Gastroesophageal sphincter (tissue), 4 donors: ENCODE measurements around the gene PTPRF. TPM values are rescaled to one million over a fixed set of nuclear protein-coding genes. Genes with fewer than 3 reads are reported as not detected.

Experiments used
- ATAC-seq: fragments of 150-250 bp; one replicate; pipeline ENCODE4 v1.9.1; 2016; ENCODE audit warnings: mild to moderate bottlenecking, moderate library complexity
- H3K27ac ChIP-seq, 4 donors: fragments of 200-600 bp; sonication (generic) in 3 of 4; 1 replicate in 3 of 4; 2 replicates in 1 of 4; pipeline ENCODE4 v1.5.1; 2016 to 2019
- H3K27me3 ChIP-seq: fragments of 200-600 bp; sonication (generic); one replicate; pipeline ENCODE4 v1.5.1; 2019
- H3K36me3 ChIP-seq, 2 donors: fragments of 200-600 bp; sonication (generic); one replicate each; pipeline ENCODE4 v1.5.1; 2019; ENCODE audit warnings: control low read depth in 1 of 2
- H3K4me1 ChIP-seq, 3 donors: fragments of 200-600 bp; sonication (generic); 1 replicate in 2 of 3; 2 replicates in 1 of 3; pipeline ENCODE4 v1.5.1; 2016 to 2019; ENCODE audit warnings: control low read depth in 2 of 3
- H3K4me3 ChIP-seq, 2 donors: fragments of 200-600 bp; sonication (generic); one replicate each; pipeline ENCODE4 v1.5.1; 2019; ENCODE audit warnings: mild to moderate bottlenecking in 1 of 2, moderate library complexity in 1 of 2
- H3K9me3 ChIP-seq, 3 donors: fragments of 200-600 bp; sonication (generic); one replicate each; pipeline ENCODE4 v1.5.1; 2017 to 2019; ENCODE audit warnings: control low read depth in 2 of 3
- EP300 ChIP-seq: sonication (generic); formaldehyde crosslinking; IDR thresholded peaks from one replicate; pipeline ENCODE4 v1.6.1; 2017; ENCODE audit warnings: antibody characterized with exemption, mild to moderate bottlenecking
- POLR2A ChIP-seq, 2 donors: fragments of 450-650 bp; IDR thresholded peaks; one replicate each; pipeline ENCODE4 v1.6.1; 2017; ENCODE audit warnings: antibody characterized with exemption in 2 of 2, mild to moderate bottlenecking in 2 of 2, moderate library complexity in 1 of 2
- POLR2AphosphoS5 ChIP-seq: sonication (generic); formaldehyde crosslinking; IDR thresholded peaks from one replicate; pipeline ENCODE4 v1.6.1; 2017; ENCODE audit warnings: antibody characterized with exemption
- WGBS, 2 donors: methylation state at CpG; one replicate each; pipeline ENCODE4 v1.1.5; 2018; ENCODE audit warnings: low coverage in 1 of 2; 5-methylcytosine and 5-hydroxymethylcytosine counted together
- total RNA-seq, 4 donors: library from RNA; depleted of rRNA; stranded (reverse); fragments of >200 nt; gene quantifications; one replicate each; pipeline ENCODE4 v1.1.0, GENCODE V29; 2016
- TF ChIP-seq, protein P1 (sequence below), 4 experiments: fragments of 200-600 bp in 2 of 4; fragments of 450-650 bp in 2 of 4; sonication (generic) in 1 of 4; IDR thresholded peaks; one replicate each; pipeline ENCODE4 v1.5.1; 2017 to 2019; ENCODE audit warnings: antibody characterized with exemption in 4 of 4, mild to moderate bottlenecking in 2 of 4, moderate library complexity in 2 of 4

The PTPRF gene
- total RNA-seq, 4 donors from 2014 or later: 55.8 to 80.4 (median 60.8) TPM

DNA sequence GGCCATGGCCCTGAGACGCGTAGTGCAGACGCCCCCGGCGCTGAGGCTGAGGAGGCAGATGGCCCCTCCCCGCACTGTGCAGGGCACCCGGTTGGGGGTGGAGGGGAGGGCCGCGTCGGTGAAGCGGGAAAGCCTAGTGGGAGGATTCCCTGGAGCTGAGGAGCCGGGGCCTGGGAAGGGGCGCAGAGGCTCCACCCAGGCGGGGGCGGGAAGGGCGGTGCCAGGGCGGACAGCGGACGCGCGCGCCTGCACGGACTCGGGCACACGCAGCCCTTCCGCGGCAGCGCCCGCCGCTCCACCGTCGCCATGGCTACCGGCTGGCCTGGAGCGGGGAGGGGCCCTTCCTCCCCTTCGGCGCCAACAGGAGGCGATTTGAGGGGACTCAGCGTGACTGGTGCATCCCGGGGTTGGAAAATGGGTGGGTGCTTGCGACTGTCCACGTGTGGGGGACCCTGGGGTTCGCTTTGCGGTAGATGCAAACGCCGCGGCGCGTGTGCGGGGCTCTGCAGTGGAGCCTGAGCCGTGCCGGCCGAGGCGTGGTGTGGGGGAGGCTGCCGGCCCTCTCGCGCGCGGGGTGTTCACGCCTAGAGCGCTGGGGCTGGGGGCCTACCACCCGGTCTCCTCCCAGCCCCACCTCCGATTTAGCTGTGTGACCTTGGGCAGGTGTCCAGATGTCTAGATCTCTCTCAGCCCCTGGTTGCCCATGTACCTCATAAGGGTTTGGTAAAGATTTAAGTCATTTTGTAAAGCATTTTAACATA is 35.1 kb downstream of the PTPRF start:
- peaks cover 0 to 43% (median 27%) of the 10 kb centered on the region in 3 donors for H3K4me1 ChIP-seq
- WGBS, 2 donors: no CpG with 5 or more reads among the region's 62 CpGs

DNA sequence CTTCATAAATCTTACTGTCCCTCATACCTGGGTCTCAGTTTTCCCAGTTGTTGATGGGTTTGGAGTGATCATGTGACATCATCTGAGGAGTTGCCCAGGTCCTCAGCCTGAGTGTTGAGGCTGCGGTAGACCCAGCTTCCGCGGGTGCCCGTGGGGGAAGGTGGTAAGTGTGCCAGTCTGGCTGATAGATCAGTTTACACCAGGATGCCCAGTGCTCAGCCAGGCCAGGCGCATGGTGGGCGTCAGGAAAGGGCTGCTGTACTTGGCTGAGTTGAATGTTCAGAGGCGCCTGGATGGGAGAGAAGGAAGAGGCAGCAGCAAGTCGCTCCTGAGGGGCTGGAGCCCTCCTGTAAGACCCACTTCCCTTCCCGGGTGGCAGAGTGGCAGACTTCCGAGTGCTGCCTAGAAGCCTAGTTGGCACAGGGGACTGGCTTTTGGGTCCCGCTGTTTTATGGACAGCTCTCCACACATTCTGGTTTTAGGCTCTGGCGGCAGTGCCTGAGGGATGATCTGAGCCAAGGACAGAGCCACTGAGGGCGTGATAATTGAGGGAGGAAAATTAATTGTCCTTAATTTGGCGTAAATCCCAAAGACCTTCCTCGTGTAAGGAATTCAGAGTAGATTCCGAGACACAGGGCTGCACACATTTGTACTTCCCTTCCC is 35.8 kb downstream of the PTPRF start:
- H3K27me3 ChIP-seq: no peaks in the 10 kb centered on the region
- no peak for TF ChIP-seq EP300
- no peak for TF ChIP-seq POLR2A (IDR thresholded peaks at IDR 0.05)
- no peak for TF ChIP-seq POLR2AphosphoS5
- TF ChIP-seq, protein P1, sequence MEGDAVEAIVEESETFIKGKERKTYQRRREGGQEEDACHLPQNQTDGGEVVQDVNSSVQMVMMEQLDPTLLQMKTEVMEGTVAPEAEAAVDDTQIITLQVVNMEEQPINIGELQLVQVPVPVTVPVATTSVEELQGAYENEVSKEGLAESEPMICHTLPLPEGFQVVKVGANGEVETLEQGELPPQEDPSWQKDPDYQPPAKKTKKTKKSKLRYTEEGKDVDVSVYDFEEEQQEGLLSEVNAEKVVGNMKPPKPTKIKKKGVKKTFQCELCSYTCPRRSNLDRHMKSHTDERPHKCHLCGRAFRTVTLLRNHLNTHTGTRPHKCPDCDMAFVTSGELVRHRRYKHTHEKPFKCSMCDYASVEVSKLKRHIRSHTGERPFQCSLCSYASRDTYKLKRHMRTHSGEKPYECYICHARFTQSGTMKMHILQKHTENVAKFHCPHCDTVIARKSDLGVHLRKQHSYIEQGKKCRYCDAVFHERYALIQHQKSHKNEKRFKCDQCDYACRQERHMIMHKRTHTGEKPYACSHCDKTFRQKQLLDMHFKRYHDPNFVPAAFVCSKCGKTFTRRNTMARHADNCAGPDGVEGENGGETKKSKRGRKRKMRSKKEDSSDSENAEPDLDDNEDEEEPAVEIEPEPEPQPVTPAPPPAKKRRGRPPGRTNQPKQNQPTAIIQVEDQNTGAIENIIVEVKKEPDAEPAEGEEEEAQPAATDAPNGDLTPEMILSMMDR (IDR thresholded peaks at IDR 0.05): no peak
- no peak overlapping the region for H3K27ac ChIP-seq
- peaks cover 0 to 43% (median 27%) of the 10 kb centered on the region in 3 donors for H3K4me1 ChIP-seq
- peak overlapping the region in 1 of 2 donors; percentile 52 for H3K4me3 ChIP-seq
- peaks cover 0 to 24% of the 10 kb centered on the region in 2 donors for H3K36me3 ChIP-seq
- no peak for ATAC-seq
- WGBS, 2 donors: 78 to 80% methylated on average over 1 to 6 of the region's 16 CpGs
- H3K9me3 ChIP-seq: no peaks in the 10 kb centered on the region

More for the DNA sequence above, 35.1 kb downstream of the PTPRF start:
- Histone ChIP-seq H3K4me3 (peak overlapping the region; percentile 43 to 52), H3K36me3 (peaks cover 0 to 16% of the 10 kb centered on the region in 2 donors), H3K9me3 (no peaks in the 10 kb centered on the region), H3K27ac (peak overlapping the region in 2 of 4 donors; percentile 34 to 65), H3K27me3 (no peaks in the 10 kb centered on the region)
- TF ChIP-seq EP300 (no peak), POLR2AphosphoS5 (no peak), POLR2A (IDR thresholded peaks at IDR 0.05) (no peak)
- TF ChIP-seq, protein P1 (IDR thresholded peaks at IDR 0.05): no peak
- peak; percentile 78 for ATAC-seq

DNA sequence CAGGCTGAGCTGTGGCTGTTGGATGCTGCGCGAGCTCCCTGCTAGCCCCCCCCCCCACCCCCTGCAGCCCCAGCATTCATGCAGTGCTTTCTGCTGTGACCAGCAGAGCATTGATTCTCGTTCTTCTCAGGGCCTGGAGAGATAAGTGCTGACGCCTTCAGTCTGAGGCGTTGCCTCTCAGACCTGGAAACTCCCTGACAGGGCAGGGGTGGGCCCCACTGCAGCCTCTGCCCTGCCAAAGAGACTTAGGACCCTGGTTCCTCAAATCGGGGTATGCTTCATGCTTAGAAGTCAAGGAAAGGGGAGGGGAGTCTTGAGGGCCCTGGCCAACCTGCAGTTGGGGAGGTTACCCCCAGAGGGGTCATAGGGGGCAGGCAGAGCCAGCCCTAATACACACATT is 38.5 kb downstream of the PTPRF start:
- no peak overlapping the region for H3K27ac ChIP-seq
- no peaks in the 10 kb centered on the region for H3K27me3 ChIP-seq
- peaks cover 0 to 44% of the 10 kb centered on the region in 2 donors for H3K36me3 ChIP-seq
- no CpG with 5 or more reads among the region's 6 CpGs for WGBS, 2 donors
- TF ChIP-seq, protein P1 (IDR thresholded peaks at IDR 0.05): no peak
- TF ChIP-seq EP300 (no peak), POLR2AphosphoS5 (no peak), POLR2A (IDR thresholded peaks at IDR 0.05) (no peak)
- H3K9me3 ChIP-seq: no peaks in the 10 kb centered on the region
- H3K4me1 ChIP-seq: peaks cover 0 to 38% (median 21%) of the 10 kb centered on the region in 3 donors
- ATAC-seq: no peak
- no peak overlapping the region for H3K4me3 ChIP-seq

DNA sequence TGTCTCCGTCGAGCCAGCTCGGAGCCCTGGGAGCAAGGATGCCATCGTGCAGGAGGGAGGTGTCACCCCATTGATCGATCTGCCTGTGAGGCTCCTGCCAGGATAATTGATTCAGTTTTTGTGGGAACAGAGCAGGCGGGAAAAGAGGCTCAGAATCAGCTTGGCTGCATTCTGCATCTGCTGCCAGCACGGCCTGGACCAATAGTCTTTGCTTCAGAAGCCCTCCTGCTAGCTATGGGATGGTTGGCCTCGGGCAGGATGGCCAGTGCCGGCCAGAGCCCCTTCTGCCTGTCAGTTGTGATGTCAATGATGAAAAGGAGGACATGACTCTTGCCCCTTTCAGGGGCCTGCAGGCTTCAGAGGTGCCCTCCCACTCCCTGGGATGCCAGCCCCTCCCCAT is 39.6 kb downstream of the PTPRF start:
- ATAC-seq: no peak

More for the DNA sequence above, 39.6 kb downstream of the PTPRF start:
- Histone ChIP-seq H3K4me1 (peaks cover 0 to 27% (median 10%) of the 10 kb centered on the region in 3 donors), H3K4me3 (no peak overlapping the region), H3K9me3 (no peaks in the 10 kb centered on the region), H3K27ac (no peak overlapping the region), H3K36me3 (peaks cover 0 to 53% of the 10 kb centered on the region in 2 donors), H3K27me3 (no peaks in the 10 kb centered on the region)
- 63% methylated on average over 4 of the region's 9 CpGs; no CpG with 5 or more reads in 1 of the 2 donors for WGBS, 2 donors
- TF ChIP-seq EP300 (no peak), POLR2AphosphoS5 (no peak), POLR2A (IDR thresholded peaks at IDR 0.05) (no peak)
- TF ChIP-seq, protein P1 (IDR thresholded peaks at IDR 0.05): no peak
